Measurements from ENCODE around the gene PTPRG.

The PTPRG gene

GRCh38 chr3:62318365-62318751 is 757.0 kb downstream of the PTPRG start:
- TF ChIP-seq SIN3A (IDR thresholded peaks at IDR 0.05; ENCODE audit: borderline replicate concordance, insufficient read depth, low read length) (no peak), FOXP2 (optimal IDR thresholded peaks at IDR 0.05; ENCODE audit: borderline replicate concordance, extremely low read depth, extremely low read length, insufficient read depth) (no peak), TAF1 (IDR thresholded peaks at IDR 0.05; ENCODE audit: borderline replicate concordance, insufficient read depth, low read length) (no peak), REST (IDR thresholded peaks at IDR 0.05; ENCODE audit: insufficient read depth in 1 of 2, low read depth in 2 of 2, low read length in 2 of 2) (no peak), POLR2AphosphoS5 (IDR thresholded peaks at IDR 0.05; ENCODE audit: low read depth, low read length) (no peak)

GRCh38 chr3:62318752-62319569 is 757.6 kb downstream of the PTPRG start:
- TF ChIP-seq REST (IDR thresholded peaks at IDR 0.05; ENCODE audit: insufficient read depth in 1 of 2, low read depth in 2 of 2, low read length in 2 of 2) (peak; percentile 94 to 98), SIN3A (IDR thresholded peaks at IDR 0.05; ENCODE audit: borderline replicate concordance, insufficient read depth, low read length) (peak; percentile 89; the same call in 1 of the 2 replicates), POLR2AphosphoS5 (IDR thresholded peaks at IDR 0.05; ENCODE audit: low read depth, low read length) (0 out of 2 replicates have a peak, but pooled peaks have one; percentile 22), FOXP2 (optimal IDR thresholded peaks at IDR 0.05; ENCODE audit: borderline replicate concordance, extremely low read depth, extremely low read length, insufficient read depth) (no peak)

GRCh38 chr3:62319570-62320243 is 758.3 kb downstream of the PTPRG start:
- TF ChIP-seq TAF1 (IDR thresholded peaks at IDR 0.05; ENCODE audit: borderline replicate concordance, insufficient read depth, low read length) (no peak), SIN3A (IDR thresholded peaks at IDR 0.05; ENCODE audit: borderline replicate concordance, insufficient read depth, low read length) (no peak), POLR2AphosphoS5 (IDR thresholded peaks at IDR 0.05; ENCODE audit: low read depth, low read length) (no peak), REST (IDR thresholded peaks at IDR 0.05; ENCODE audit: insufficient read depth in 1 of 2, low read depth in 2 of 2, low read length in 2 of 2) (no peak), FOXP2 (optimal IDR thresholded peaks at IDR 0.05; ENCODE audit: borderline replicate concordance, extremely low read depth, extremely low read length, insufficient read depth) (no peak)

- TF ChIP-seq REST (IDR thresholded peaks at IDR 0.05; ENCODE audit: insufficient read depth in 1 of 2, low read depth in 2 of 2, low read length in 2 of 2) (no peak), FOXP2 (optimal IDR thresholded peaks at IDR 0.05; ENCODE audit: borderline replicate concordance, extremely low read depth, extremely low read length, insufficient read depth) (no peak), SIN3A (IDR thresholded peaks at IDR 0.05; ENCODE audit: borderline replicate concordance, insufficient read depth, low read length) (no peak), POLR2AphosphoS5 (IDR thresholded peaks at IDR 0.05; ENCODE audit: low read depth, low read length) (no peak), TAF1 (IDR thresholded peaks at IDR 0.05; ENCODE audit: borderline replicate concordance, insufficient read depth, low read length) (no peak)
These were observed 761.9 kb downstream of the PTPRG start for GRCh38 chr3:62323241-62323640.

Data from PFSK-1 (cell line).